Astrocyte (in vitro differentiated cells and primary cell): ENCODE results near the gene CFAP70.

Source experiments
- CTCF ChIP-seq: IDR thresholded peaks from 2 replicates; pipeline ENCODE4 v1.5.1; 2011; ENCODE audit warnings: low read depth, mild to moderate bottlenecking, inconsistent platforms, low read length, moderate library complexity; ENCODE audit not compliant: insufficient read depth
- EZH2 ChIP-seq: IDR thresholded peaks from 2 replicates; pipeline ENCODE4 v1.6.1; 2012; ENCODE audit warnings: mild to moderate bottlenecking, low read length, inconsistent platforms; ENCODE audit not compliant: insufficient read depth

- TF ChIP-seq CTCF: no peak
- TF ChIP-seq EZH2: no peak
Measured at GRCh38 chr10:73333202-73333601, 25.5 kb downstream of the CFAP70 start.
